Measurements from ENCODE around the gene RHOBTB1.

GRCh38 chr10:60964257-60965235, 20.6 kb upstream of the RHOBTB1 start:
- TF ChIP-seq CTCF (tag by site-specific recombination; IDR thresholded peaks at IDR 0.05) (peak; percentile 58; the same call in 1 of the 2 replicates), REST (tag by site-specific recombination; IDR thresholded peaks at IDR 0.05) (no peak)

All from HEK293 (cell line).